Urinary bladder (tissue), 4 donors: ENCODE measurements around the gene HIPK3. TPM values are rescaled to one million over a fixed set of nuclear protein-coding genes. Genes with fewer than 3 reads are reported as not detected.

ENCODE experiments used
- DNase-seq: peaks from one replicate; pipeline ENCODE4 v3.0.0-alpha.2; 2015; ENCODE audit errors: extremely low spot score
- H3K27ac ChIP-seq: one replicate; pipeline ENCODE4 v1.5.1; 2013; ENCODE audit warnings: low read depth, mild to moderate bottlenecking, moderate library complexity
- H3K36me3 ChIP-seq: one replicate; pipeline ENCODE4 v1.6.1; 2013; ENCODE audit warnings: mild to moderate bottlenecking, moderate library complexity; ENCODE audit not compliant: insufficient read depth
- H3K4me1 ChIP-seq: one replicate; pipeline ENCODE4 v1.6.1; 2013; ENCODE audit warnings: mild to moderate bottlenecking, moderate library complexity; ENCODE audit not compliant: insufficient read depth
- H3K4me3 ChIP-seq: one replicate; pipeline ENCODE4 v1.5.1; 2013; ENCODE audit warnings: low read depth, low read length
- WGBS: extraction: QIAGEN DNeasy Blood & Tissue Kit; methylation state at CpG from one replicate; pipeline ENCODE4 v1.1.7; 2013; 5-methylcytosine and 5-hydroxymethylcytosine counted together
- polyA plus RNA-seq: library from polyadenylated mRNA; stranded (reverse); fragments of 200-250 nt; gene quantifications from one replicate; pipeline ENCODE4 v1.2.3, GENCODE V29; 2013
- total RNA-seq: library from RNA; depleted of rRNA; stranded (reverse); fragments of >200 nt; gene quantifications from one replicate; pipeline ENCODE4 v1.2.3, GENCODE V29; 2014
- donor health status: healthy with polysubstance abuse.
- donor health status: healthy.

Gene HIPK3
- total and polyA plus RNA-seq, 2 donors: 44.0 to 242 TPM

- no peak for DNase-seq
- WGBS: 91% methylated on average over 4 of the region's 4 CpGs
- no peak overlapping the region for H3K27ac ChIP-seq
- no peaks in the 10 kb centered on the region for H3K36me3 ChIP-seq
- no peaks in the 10 kb centered on the region for H3K4me1 ChIP-seq
- no peak overlapping the region for H3K4me3 ChIP-seq
These were observed 132.5 kb downstream of the HIPK3 start for GRCh38 chr11:33389635-33390034.

GRCh38 chr11:33390944-33391892 lies 134.0 kb downstream of the HIPK3 start:
- Histone ChIP-seq H3K4me1 (no peaks in the 10 kb centered on the region), H3K27ac (no peak overlapping the region), H3K4me3 (no peak overlapping the region), H3K36me3 (no peaks in the 10 kb centered on the region)
- 79% methylated on average over 13 of the region's 13 CpGs for WGBS
- DNase-seq: no peak

- WGBS: 59% methylated on average over 2 of the region's 2 CpGs
- H3K27ac ChIP-seq: no peak overlapping the region
- DNase-seq: no peak
- H3K4me1 ChIP-seq: no peaks in the 10 kb centered on the region
- no peaks in the 10 kb centered on the region for H3K36me3 ChIP-seq
- no peak overlapping the region for H3K4me3 ChIP-seq
These were observed 134.7 kb downstream of the HIPK3 start for GRCh38 chr11:33391893-33392251.

DNA sequence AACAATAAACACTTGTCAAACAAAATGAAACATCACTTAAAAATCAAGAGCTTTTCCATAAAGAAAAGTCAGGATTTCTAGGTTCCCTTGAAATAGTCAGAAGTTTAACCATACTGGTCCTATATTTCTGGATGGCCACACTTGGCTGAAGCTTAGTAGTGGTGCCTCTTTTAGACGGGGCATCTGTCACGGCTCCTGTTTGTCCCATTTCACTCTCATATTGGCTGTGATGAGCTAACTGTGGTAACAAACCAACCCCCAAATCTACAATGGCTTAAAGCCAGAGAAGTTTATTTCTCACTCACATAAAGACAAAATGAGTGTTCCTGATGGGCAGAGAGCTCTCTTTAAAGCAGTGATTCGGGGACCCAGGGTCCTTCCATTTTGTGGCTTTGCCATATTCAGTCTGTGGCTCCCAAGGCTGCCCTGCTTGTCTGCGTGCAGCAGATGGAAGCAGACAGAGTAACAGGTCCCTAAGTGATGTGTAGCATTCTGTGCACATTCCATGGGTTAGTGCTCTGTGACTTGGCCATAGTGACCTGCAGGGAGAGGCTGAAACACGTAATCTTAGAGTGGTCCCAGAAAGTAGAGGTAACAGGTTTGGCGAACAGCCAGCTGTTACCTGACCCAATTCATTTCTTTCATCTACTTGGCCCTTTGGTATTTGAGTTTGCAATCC lies 137.4 kb downstream of the HIPK3 start:
- DNase-seq: no peak
- Histone ChIP-seq H3K27ac (no peak overlapping the region), H3K36me3 (no peaks in the 10 kb centered on the region), H3K4me1 (no peaks in the 10 kb centered on the region), H3K4me3 (no peak overlapping the region)
- 69% methylated on average over 6 of the region's 6 CpGs for WGBS

GRCh38 chr11:33396361-33396760 lies 139.2 kb downstream of the HIPK3 start:
- Histone ChIP-seq H3K27ac (no peak overlapping the region), H3K4me3 (no peak overlapping the region), H3K36me3 (no peaks in the 10 kb centered on the region), H3K4me1 (no peaks in the 10 kb centered on the region)
- 84% methylated on average over 3 of the region's 3 CpGs for WGBS
- no peak for DNase-seq

GRCh38 chr11:33399421-33399820 lies 142.2 kb downstream of the HIPK3 start:
- H3K4me3 ChIP-seq: no peak overlapping the region
- DNase-seq: no peak
- no peak overlapping the region for H3K27ac ChIP-seq
- H3K36me3 ChIP-seq: no peaks in the 10 kb centered on the region
- H3K4me1 ChIP-seq: no peaks in the 10 kb centered on the region
- 69% methylated on average over 4 of the region's 4 CpGs for WGBS

GRCh38 chr11:33402066-33402465 lies 144.9 kb downstream of the HIPK3 start:
- no peak overlapping the region for H3K4me3 ChIP-seq
- no peak overlapping the region for H3K27ac ChIP-seq
- DNase-seq: no peak
- no peaks in the 10 kb centered on the region for H3K4me1 ChIP-seq
- WGBS: 75% methylated on average over 2 of the region's 2 CpGs
- no peaks in the 10 kb centered on the region for H3K36me3 ChIP-seq

DNA sequence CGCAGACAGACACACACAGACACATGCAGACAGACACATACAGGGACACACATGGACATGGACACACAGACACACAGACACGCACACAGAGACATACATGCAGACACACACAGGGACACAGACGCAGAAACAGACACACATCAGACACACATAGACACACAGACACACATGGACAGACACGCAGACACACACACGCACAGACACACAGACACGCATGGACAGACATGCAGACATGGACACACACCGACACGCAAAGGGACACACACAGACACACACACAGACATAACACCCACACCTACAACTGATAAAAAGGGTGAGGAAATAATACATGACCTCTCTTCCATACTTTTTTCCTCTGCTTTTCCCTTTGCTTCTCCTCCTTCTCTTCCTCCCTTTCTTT lies 146.2 kb downstream of the HIPK3 start:
- no peak for DNase-seq
- WGBS: 97% methylated on average over 8 of the region's 8 CpGs
- Histone ChIP-seq H3K4me1 (no peaks in the 10 kb centered on the region), H3K36me3 (no peaks in the 10 kb centered on the region), H3K27ac (no peak overlapping the region), H3K4me3 (no peak overlapping the region)

GRCh38 chr11:33405834-33406602 lies 148.8 kb downstream of the HIPK3 start:
- H3K36me3 ChIP-seq: no peaks in the 10 kb centered on the region
- no peak for DNase-seq
- H3K27ac ChIP-seq: no peak overlapping the region
- no peak overlapping the region for H3K4me3 ChIP-seq
- no peaks in the 10 kb centered on the region for H3K4me1 ChIP-seq
- 84% methylated on average over 13 of the region's 13 CpGs for WGBS

Other genes starting within 250 kb of the HIPK3 start
- gene DEPDC7, start 241.5 kb upstream of the HIPK3 start, total RNA-seq: 10.5 TPM
- gene DEPDC7, start 241.5 kb upstream of the HIPK3 start, polyA plus RNA-seq: 1.3 TPM
- 22.7 TPM for gene TCP11L1, start 217.8 kb upstream of the HIPK3 start, total RNA-seq
- gene TCP11L1, start 217.8 kb upstream of the HIPK3 start, polyA plus RNA-seq: 9.2 TPM
- 44.0 TPM for gene CSTF3, start 95.9 kb upstream of the HIPK3 start, total RNA-seq
- gene CSTF3, start 95.9 kb upstream of the HIPK3 start, polyA plus RNA-seq: 15.6 TPM
- 1.7 TPM for gene KIAA1549L, start 118.7 kb downstream of the HIPK3 start, total RNA-seq
- gene KIAA1549L, start 118.7 kb downstream of the HIPK3 start, polyA plus RNA-seq: 0.20 TPM